ENCODE data around the gene ZP2. TPM values are rescaled to one million over a fixed set of nuclear protein-coding genes. Genes with fewer than 3 reads are reported as not detected.

The ZP2 gene
- total and polyA plus RNA-seq, 7 donors, result not detected

GRCh38 chr16:21222495-21223337 is 11.3 kb upstream of the ZP2 start:
- WGBS, 3 donors, result 38 to 47% (median 38%) methylated on average over 4 of the region's 4 CpGs
- DNase-seq, result no peak
- Histone ChIP-seq H3K4me1 (no peaks in the 10 kb centered on the region), H3K4me3 (no peak overlapping the region), H3K9me3 (no peaks in the 10 kb centered on the region), H3K36me3 (ENCODE audit: insufficient read depth in 1 of 2, low read depth in 1 of 2) (no peaks in the 10 kb centered on the region), H3K27me3 (ENCODE audit: insufficient read depth in 3 of 3, low read length in 2 of 3) (peaks cover 0 to 4% (median 0%) of the 10 kb centered on the region in 3 donors), H3K27ac (no peak overlapping the region)
- no peak for ATAC-seq
- no peak for TF ChIP-seq CTCF (IDR thresholded peaks at IDR 0.05)
- intact Hi-C loops (cut with DNase I), result no loop called here

GRCh38 chr16:21219551-21219950 is 8.2 kb upstream of the ZP2 start:
- no peak for TF ChIP-seq CTCF (IDR thresholded peaks at IDR 0.05)
- Histone ChIP-seq H3K4me3 (no peak overlapping the region), H3K9me3 (no peaks in the 10 kb centered on the region), H3K36me3 (ENCODE audit: insufficient read depth in 1 of 2, low read depth in 1 of 2) (no peaks in the 10 kb centered on the region), H3K27me3 (ENCODE audit: insufficient read depth in 3 of 3, low read length in 2 of 3) (peaks cover 0 to 4% (median 0%) of the 10 kb centered on the region in 3 donors), H3K4me1 (no peaks in the 10 kb centered on the region), H3K27ac (no peak overlapping the region)
- 93 to 95% (median 94%) methylated on average over 2 of the region's 2 CpGs for WGBS, 3 donors
- intact Hi-C loops (cut with DNase I), result no loop called here
- ATAC-seq (no peak), DNase-seq (no peak)

GRCh38 chr16:21218153-21218552 is 6.8 kb upstream of the ZP2 start:
- H3K9me3 ChIP-seq, result no peaks in the 10 kb centered on the region
- H3K36me3 ChIP-seq (ENCODE audit: insufficient read depth in 1 of 2, low read depth in 1 of 2), result no peaks in the 10 kb centered on the region
- DNase-seq (no peak), ATAC-seq (no peak)
- 73 to 77% (median 75%) methylated on average over 7 of the region's 7 CpGs for WGBS, 3 donors
- H3K27ac ChIP-seq, result no peak overlapping the region
- intact Hi-C loops (cut with DNase I), result no loop called here
- no peaks in the 10 kb centered on the region for H3K4me1 ChIP-seq
- TF ChIP-seq CTCF (IDR thresholded peaks at IDR 0.05), result no peak
- no peak overlapping the region for H3K4me3 ChIP-seq
- H3K27me3 ChIP-seq (ENCODE audit: insufficient read depth in 3 of 3, low read length in 2 of 3), result peaks cover 0 to 4% (median 3%) of the 10 kb centered on the region in 3 donors

GRCh38 chr16:21217121-21217520 is 5.7 kb upstream of the ZP2 start:
- no peaks in the 10 kb centered on the region for H3K4me1 ChIP-seq
- 40 to 82% (median 58%) methylated on average over 2 of the region's 2 CpGs for WGBS, 3 donors
- H3K27me3 ChIP-seq (ENCODE audit: insufficient read depth in 3 of 3, low read length in 2 of 3), result peaks cover 0 to 4% (median 3%) of the 10 kb centered on the region in 3 donors
- TF ChIP-seq CTCF (IDR thresholded peaks at IDR 0.05), result no peak
- H3K4me3 ChIP-seq, result no peak overlapping the region
- DNase-seq, result no peak
- no peak for ATAC-seq
- intact Hi-C loops (cut with DNase I), result no loop called here
- H3K36me3 ChIP-seq (ENCODE audit: insufficient read depth in 1 of 2, low read depth in 1 of 2), result no peaks in the 10 kb centered on the region
- no peak overlapping the region for H3K27ac ChIP-seq
- H3K9me3 ChIP-seq, result no peaks in the 10 kb centered on the region
